Stimulated activated CD4-positive, alpha-beta T cell treated with anti-CD3 and anti-CD28 coated beads, Interleukin-1b, Interleukin-23, amount 100 ng/mL, for 24 hours (primary cell): ENCODE data around the gene GMPPA.

Source experiments
- DNase-seq, 4 experiments: peaks; one replicate each; pipeline ENCODE4 v3.0.0-alpha.2; 2020; ENCODE audit warnings: low read depth in 4 of 4, low spot score in 1 of 4

GMPPA gene

GRCh38 chr2:219537657-219538488 is 39.2 kb downstream of the GMPPA start:
- no peak for DNase-seq

GRCh38 chr2:219538504-219538951 is 39.8 kb downstream of the GMPPA start:
- DNase-seq: no peak

- no peak for DNase-seq
These were observed 40.5 kb downstream of the GMPPA start for GRCh38 chr2:219538956-219539788.

GRCh38 chr2:219539926-219540678 is 41.4 kb downstream of the GMPPA start:
- DNase-seq: no peak

GRCh38 chr2:219540784-219541504 is 42.3 kb downstream of the GMPPA start:
- no peak for DNase-seq

GRCh38 chr2:219541611-219542180 is 43.0 kb downstream of the GMPPA start:
- DNase-seq: peak; percentile 67 to 86 (median 74)

- DNase-seq: peak in 1 of 4 experiments; percentile 21
These were observed 44.4 kb downstream of the GMPPA start for GRCh38 chr2:219542931-219543595.

- DNase-seq: peak; percentile 80 to 96 (median 92)
These were observed 45.1 kb downstream of the GMPPA start, which contains the start of the genes CHPF and TMEM198 for GRCh38 chr2:219543596-219544358. Gene CHPF, minus strand, starts transcription at chr2:219543809. Its CDS starts 271 bp downstream, at chr2:219543538. Gene TMEM198, plus strand, starts transcription at chr2:219544028. Its CDS starts 700 bp downstream, at chr2:219544728.

- no peak for DNase-seq
These were observed 45.9 kb downstream of the GMPPA start for GRCh38 chr2:219544567-219544966.

GRCh38 chr2:219545295-219545942 is 46.7 kb downstream of the GMPPA start:
- DNase-seq: no peak

- no peak for DNase-seq
These were observed 47.3 kb downstream of the GMPPA start for GRCh38 chr2:219545943-219546352.

GRCh38 chr2:219547621-219548020 is 48.9 kb downstream of the GMPPA start:
- no peak for DNase-seq

GRCh38 chr2:219548990-219549389 is 50.3 kb downstream of the GMPPA start:
- no peak for DNase-seq

- DNase-seq: no peak
These were observed 50.9 kb downstream of the GMPPA start for GRCh38 chr2:219549619-219550018.

- DNase-seq: no peak
These were observed 53.0 kb downstream of the GMPPA start for GRCh38 chr2:219551441-219552381.

- peak; percentile 65 to 76 (median 70) for DNase-seq
These were observed 53.9 kb downstream of the GMPPA start for GRCh38 chr2:219552382-219553167.

- DNase-seq: no peak
These were observed 54.4 kb downstream of the GMPPA start for GRCh38 chr2:219553168-219553417.
